ENCODE results near the gene MRO.
"Not testable (repeated sequence)": the region's sequence is repeated elsewhere in the genome, so short reads cannot be mapped to it uniquely, and the experiment has no call there.

Gene MRO

DNA sequence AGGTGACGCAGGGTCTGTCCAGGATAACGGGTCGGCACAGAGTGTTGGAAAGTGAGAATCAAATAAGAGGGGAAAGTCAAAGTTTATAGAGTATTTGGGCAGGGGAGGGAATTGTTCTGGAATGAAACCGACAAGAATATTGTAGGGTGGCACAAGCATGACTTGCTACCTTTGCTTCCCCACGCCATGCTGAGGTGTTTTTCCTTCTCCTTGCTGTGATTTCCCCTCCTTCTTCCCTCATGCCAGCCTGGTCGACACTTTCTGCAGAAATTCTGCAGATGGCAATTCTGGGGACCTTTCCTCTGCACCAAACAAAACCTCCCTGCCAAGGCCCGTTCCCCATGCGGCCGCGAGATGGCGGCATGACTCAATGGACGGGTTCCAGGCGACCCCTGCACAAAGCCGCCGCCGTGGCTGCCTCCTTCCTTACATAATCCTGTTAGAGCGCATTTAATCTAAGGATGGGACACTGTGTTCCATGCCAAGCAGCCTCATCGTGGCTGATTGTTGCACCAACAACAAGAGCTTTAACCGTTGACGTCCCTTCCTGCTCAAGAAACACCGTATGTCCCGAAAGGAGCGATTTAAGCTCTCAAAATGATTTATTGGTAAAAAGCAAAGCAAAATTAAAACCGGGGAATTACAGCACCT lies at the start of gene MRO:
TSS of gene MRO (minus strand) at position 289 of the 651 bp plus-strand sequence. CDS start 10,616 bp downstream, outside the sequence.
- DNase-seq = peak; percentile 73 to 74

- no peak for DNase-seq
Observed at GRCh38 chr18:50869150-50869549, 49.3 kb upstream of the MRO start.

DNA sequence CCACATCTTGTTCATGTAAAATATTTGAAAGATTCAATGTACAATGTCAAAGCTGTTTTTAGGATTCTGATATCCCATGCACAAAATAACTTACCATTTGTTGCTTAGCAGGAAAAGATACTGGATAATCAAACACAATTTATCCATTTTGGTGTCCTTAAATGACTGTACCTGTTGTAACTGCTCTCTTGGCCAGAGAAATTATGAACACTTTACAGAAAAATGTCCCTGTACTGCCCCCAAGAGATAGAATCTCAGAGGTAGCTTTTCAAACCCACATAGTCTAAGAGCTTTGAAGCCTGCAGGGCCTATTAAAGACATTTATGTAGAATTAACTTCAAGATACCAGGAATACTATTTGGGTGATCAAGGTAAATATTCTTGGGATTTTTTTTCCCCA lies 46.9 kb upstream of the MRO start:
- no peak for DNase-seq

DNA sequence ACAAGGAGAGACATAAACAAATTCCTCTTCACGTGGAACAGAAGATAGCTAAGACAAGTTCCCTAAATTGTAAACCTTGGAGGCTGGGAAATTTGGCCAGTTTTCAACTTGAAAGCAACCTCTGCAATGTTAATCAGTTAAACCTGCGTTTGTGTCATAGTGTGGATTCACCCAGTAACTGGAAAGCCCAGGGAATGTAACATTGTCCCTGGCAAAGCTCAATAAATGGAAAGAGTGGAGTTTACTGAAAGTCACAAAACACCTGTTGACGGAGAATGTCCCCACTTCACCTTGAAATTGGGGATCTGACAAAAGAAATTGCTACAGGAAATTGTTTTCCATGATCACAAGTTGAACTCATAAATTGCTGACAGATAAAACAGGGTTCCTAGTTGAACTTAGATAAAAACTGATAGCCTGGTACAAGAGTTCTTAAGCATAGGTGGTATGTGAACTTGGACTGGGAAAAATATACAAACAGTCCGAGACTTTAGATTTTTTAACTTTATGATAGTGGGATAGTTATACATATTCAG lies 44.1 kb upstream of the MRO start:
- no peak for DNase-seq

- DNase-seq = no peak
Observed at GRCh38 chr18:50862401-50862800, 42.6 kb upstream of the MRO start.

- DNase-seq = no peak
Observed at GRCh38 chr18:50861617-50862016, 41.8 kb upstream of the MRO start.

- DNase-seq = no peak
Observed at GRCh38 chr18:50859793-50860555, 40.2 kb upstream of the MRO start.

DNA sequence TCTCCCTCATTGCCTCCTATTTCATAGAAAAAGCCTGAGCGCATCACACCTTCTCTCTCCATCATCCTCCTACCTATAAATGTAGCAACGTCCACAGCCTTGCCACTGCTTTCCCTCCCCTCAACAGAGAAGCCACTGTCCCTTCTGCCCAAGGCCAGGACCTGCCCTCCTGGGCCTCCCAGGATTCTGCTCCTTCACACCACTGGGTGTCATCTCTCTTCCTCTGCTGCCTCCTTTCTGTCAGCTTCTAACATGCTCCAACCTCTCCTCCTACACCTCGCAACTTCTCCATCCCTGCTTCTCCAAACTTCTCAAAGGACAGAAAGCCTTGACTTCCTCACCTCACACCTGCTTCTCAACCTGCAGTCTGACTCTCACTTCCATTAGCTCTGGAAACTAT lies 37.9 kb upstream of the MRO start:
- no peak for DNase-seq

GRCh38 chr18:50857166-50857565 lies 37.4 kb upstream of the MRO start:
- DNase-seq = not testable (repeated sequence)

DNA sequence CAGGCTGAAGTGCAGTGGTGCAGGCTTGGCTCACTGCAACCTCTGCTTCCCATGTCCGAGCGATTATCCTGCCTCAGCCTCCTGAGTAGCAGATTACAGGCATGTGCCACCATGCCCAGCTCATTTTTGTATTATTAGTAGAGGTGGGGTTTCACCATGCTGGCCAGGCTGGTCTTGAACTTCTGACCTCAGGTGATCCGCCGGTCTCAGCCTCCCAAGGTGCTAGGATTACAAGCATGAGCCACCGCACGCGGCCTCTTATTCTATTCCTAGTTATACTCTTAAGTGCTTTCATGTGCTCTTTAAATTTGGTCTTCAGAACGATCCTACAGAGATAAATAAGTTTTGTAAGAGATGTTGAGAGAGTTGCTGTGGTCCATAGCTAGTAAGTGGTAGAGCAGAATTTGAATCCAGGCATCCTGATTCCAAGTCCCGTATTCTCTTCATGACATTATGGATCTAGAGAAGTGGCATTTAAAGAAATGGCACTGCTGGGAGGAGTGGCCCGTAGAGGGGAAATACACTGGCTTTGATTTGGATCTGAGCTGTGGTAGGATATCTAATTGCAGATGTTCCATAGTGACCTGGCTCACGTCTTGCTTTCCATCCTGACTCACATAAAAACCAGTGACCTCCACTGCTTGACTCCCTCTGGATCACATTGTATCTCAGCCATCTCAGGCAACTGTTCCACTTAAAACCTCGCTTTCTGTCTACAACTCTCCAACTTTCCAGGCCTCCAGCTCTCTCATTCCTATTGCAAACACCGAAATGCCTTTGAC lies 36.4 kb upstream of the MRO start:
- DNase-seq = no peak

DNA sequence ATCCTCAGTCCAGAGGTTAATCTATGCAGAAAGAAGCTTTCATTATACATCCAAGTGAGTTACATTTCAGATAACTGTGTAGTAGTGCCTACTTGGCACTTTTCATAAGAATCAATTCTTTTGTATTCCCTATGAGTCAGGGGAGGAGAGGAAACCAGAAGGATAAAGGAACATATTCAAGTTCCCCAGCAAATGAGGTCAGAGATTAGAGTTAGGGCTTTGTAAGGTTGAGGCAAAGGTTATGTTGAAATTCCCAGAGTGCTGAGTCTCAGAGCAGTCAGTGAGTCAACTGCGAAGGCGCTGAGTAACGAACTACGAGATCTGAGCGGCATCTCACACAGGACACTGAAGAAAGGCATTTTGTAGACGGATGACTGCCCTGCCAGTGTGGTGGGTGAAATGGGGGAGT lies 34.1 kb upstream of the MRO start:
- DNase-seq = no peak

GRCh38 chr18:50850307-50851065 lies 30.7 kb upstream of the MRO start:
- DNase-seq = no peak

GRCh38 chr18:50849419-50849821 lies 29.6 kb upstream of the MRO start:
- no peak for DNase-seq

DNA sequence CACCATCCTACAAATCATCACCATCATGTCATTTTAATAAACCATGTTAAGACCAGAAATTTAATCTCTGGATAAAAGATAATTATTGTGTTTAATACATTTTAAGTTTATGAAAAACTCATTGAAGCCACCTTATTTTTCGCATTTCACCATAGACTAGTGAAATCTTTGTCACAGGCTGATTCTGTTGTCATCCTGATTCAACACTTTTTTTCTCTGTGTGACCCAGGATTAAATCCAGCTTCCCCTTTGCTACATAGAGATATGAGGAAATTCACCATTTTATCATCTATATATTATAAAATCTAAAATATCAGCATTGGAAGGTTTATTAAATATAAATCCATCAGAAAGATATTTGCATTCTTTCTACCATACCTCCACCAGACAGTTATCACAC lies 29.2 kb upstream of the MRO start:
- no peak for DNase-seq

DNA sequence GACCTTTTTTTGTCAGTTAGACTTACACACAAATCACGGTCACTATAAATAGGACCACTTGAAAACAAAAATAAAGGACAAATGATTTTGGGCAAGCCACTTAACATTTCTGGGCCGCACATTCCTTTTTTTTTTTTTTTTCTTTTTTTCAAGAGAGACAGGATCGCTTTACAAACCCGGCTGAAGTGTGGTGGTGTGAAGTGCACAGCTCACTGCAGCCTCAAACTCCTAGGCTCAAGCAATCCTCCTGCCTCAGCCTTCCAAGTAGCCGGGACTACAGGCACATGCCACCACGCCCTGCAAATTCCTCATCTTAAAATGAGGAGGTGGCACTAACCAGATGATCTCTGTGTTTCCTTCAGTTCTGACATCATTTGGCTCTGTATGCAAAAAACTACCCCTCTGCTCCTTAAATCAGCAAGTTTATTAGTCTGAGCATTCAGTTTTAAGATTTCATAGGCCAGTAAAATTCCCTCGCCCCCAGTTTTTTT lies 28.3 kb upstream of the MRO start:
- no peak for DNase-seq

- no peak for DNase-seq
Observed at GRCh38 chr18:50847192-50847591, 27.4 kb upstream of the MRO start.

GRCh38 chr18:50844960-50845359 lies 25.1 kb upstream of the MRO start:
- no peak for DNase-seq

GRCh38 chr18:50844554-50844953 lies 24.7 kb upstream of the MRO start:
- DNase-seq = no peak

- DNase-seq = no peak
Observed at GRCh38 chr18:50842846-50843245, 23.0 kb upstream of the MRO start.

DNA sequence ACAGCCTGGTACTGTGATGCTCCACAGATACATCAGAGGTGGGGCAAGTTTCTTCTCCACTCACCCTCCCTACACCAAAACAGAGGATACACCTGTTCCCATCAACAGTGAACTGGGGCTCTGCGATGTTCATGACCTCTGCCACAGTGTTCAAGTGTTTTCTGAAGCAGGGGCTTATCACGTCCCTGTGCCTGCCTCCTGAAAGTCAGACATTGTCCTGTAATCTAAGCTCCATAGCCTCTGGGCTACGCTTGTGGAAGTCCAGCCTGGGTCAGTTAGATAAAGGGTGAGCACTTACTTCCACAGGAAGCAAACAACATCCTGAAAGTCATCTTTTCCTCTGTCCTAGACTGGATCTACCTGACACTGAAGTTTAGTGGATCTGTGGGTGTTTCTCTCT lies 20.2 kb upstream of the MRO start:
- no peak for DNase-seq

- no peak for DNase-seq
Observed at GRCh38 chr18:50839341-50839740, 19.5 kb upstream of the MRO start.

DNA sequence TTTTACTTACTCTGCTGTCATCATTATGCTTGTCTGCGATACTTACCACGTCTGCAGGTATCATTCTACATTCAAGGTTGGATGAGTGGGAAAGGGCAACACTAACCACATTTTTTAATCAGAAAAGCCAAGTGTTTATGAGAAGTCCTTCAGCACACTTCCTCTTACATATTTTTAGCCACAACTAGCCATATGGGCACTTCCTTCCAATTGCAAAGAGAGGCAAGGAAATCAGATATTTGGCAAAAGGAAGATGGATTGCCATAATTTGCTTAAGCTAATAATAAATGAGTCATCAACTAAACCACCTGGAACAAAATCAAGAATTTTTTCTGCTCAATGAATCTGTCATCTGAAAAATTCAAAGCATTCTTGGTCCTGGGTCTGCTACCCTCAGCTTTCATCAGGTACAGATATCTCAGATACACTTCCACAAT lies 16.7 kb upstream of the MRO start:
- no peak for DNase-seq

DNA sequence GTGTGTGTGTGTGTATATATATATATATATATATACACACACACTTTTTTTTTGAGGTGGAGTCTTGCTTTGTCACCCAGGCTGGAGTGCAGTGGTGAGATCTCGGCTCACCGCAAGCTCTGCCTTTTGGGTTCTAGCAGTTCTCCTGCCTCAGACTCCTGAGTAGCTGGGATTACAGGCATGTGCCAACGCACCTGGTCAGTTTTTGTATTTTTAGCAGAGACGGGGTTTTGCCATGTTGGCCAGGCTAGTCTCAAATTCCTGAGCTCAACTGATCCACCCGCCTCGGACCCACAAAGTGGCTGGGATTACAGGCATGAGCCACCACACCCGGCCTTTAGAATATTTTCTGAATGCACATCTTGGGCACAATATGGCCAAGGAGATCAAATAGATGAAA lies 13.7 kb upstream of the MRO start:
- not testable (repeated sequence) for DNase-seq

All from activated CD4-positive, alpha-beta T cell treated with anti-CD3 and anti-CD28 coated beads, Interleukin-2, amount 50 U/mL, for 4 hours (primary cell).